Measurements from ENCODE around the gene ZNF267.

ZNF267 gene

GRCh38 chr16:31871510-31871909, 2.1 kb upstream of the ZNF267 start:
- no peak for TF ChIP-seq CTCF (IDR thresholded peaks at IDR 0.05; ENCODE audit: extremely low read depth, insufficient read depth, missing control alignments)
- in situ Hi-C loops (cut with MboI; ENCODE audit: low pct_unique_long_range_greater_than_20kb, low sequenced_read_pairs, unreplicated experiment) = loop anchor here (25.0 kb wide), 1 partner anchor 409 kb away; the partner anchor contains the start of genes ARMC5 and TGFB1I1
- no peak for DNase-seq (ENCODE audit: low spot score)

GRCh38 chr16:31872201-31872600, 1.4 kb upstream of the ZNF267 start:
- in situ Hi-C loops (cut with MboI; ENCODE audit: low pct_unique_long_range_greater_than_20kb, low sequenced_read_pairs, unreplicated experiment) = loop anchor here (25.0 kb wide), 1 partner anchor 410 kb away; the partner anchor contains the start of genes ARMC5 and TGFB1I1
- TF ChIP-seq CTCF (IDR thresholded peaks at IDR 0.05; ENCODE audit: extremely low read depth, insufficient read depth, missing control alignments) = no peak
- DNase-seq (ENCODE audit: low spot score) = no peak

- no peak for TF ChIP-seq CTCF (IDR thresholded peaks at IDR 0.05; ENCODE audit: extremely low read depth, insufficient read depth, missing control alignments)
- in situ Hi-C loops (cut with MboI; ENCODE audit: low pct_unique_long_range_greater_than_20kb, low sequenced_read_pairs, unreplicated experiment) = loop anchor here (25.0 kb wide), 3 partner anchors 162 to 912 kb away; partner anchors contain the start of genes ARMC5, SETD1A and TGFB1I1
- DNase-seq (ENCODE audit: low spot score) = peak; percentile 60
Observed at GRCh38 chr16:31874366-31875111, 932 bp downstream of the ZNF267 start.

- in situ Hi-C loops (cut with MboI; ENCODE audit: low pct_unique_long_range_greater_than_20kb, low sequenced_read_pairs, unreplicated experiment) = loop anchor here (25.0 kb wide), 2 partner anchors 163 to 913 kb away; partner anchors contain the start of gene SETD1A
- DNase-seq (ENCODE audit: low spot score) = no peak
- TF ChIP-seq CTCF (IDR thresholded peaks at IDR 0.05; ENCODE audit: extremely low read depth, insufficient read depth, missing control alignments) = no peak
Observed at GRCh38 chr16:31875112-31875803, 1.7 kb downstream of the ZNF267 start.

- no peak for DNase-seq (ENCODE audit: low spot score)
- in situ Hi-C loops (cut with MboI; ENCODE audit: low pct_unique_long_range_greater_than_20kb, low sequenced_read_pairs, unreplicated experiment) = loop anchor here (25.0 kb wide), 2 partner anchors 164 to 914 kb away; partner anchors contain the start of gene SETD1A
- no peak for TF ChIP-seq CTCF (IDR thresholded peaks at IDR 0.05; ENCODE audit: extremely low read depth, insufficient read depth, missing control alignments)
Observed at GRCh38 chr16:31875928-31876547, 2.4 kb downstream of the ZNF267 start.

All from GM13977 (cell line).